Islet precursor cell (in vitro differentiated cells): ENCODE data around the gene RNF7.
"Not testable (repeated sequence)": the region's sequence is repeated elsewhere in the genome, so short reads cannot be mapped to it uniquely, and the experiment has no call there.

Source experiments
- DNase-seq: peaks from one replicate; pipeline ENCODE4 v3.0.0-alpha.2; 2018

RNF7 gene

DNA sequence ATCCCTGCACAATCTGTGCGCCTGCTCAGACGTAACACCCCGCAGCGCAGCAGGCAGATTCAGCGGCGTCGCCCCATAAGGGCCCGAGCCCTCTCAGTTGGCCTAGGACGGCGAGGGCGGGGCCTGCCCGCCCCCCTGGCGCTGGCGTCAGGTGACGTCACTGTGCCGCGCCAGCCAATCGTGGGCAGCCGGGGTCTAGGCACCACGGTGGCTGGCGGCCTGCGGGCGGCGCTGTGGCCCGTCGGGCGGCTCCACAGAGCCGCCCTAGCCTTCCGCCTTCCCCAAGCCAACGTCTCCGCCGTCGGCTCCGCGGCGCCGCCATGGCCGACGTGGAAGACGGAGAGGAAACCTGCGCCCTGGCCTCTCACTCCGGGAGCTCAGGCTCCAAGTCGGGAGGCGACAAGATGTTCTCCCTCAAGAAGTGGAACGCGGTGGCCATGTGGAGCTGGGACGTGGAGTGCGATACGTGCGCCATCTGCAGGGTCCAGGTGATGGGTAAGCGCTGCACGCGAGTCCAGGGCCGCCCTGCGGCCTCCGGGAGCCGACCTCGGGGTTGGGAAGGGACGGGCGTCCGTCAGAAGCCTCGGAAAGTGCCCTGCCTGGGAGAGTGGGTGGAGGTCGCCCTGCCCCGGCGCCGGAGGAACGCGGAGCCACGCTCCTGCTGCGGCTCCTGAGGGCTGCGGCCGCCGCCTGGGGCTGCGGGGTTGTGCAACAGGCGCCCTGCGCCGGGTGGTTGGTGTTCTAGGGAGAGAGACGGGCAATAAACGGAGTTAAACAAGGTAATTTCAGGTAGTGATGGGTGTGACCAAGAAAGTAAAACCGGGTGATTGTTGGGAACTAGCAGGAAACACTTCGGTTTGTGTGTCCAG lies at the start of gene RNF7:
RNF7 (plus strand) TSS at position 277 of the 869 bp plus-strand sequence; CDS start at position 321, 44 bp downstream.
- peak; percentile 98 for DNase-seq

DNA sequence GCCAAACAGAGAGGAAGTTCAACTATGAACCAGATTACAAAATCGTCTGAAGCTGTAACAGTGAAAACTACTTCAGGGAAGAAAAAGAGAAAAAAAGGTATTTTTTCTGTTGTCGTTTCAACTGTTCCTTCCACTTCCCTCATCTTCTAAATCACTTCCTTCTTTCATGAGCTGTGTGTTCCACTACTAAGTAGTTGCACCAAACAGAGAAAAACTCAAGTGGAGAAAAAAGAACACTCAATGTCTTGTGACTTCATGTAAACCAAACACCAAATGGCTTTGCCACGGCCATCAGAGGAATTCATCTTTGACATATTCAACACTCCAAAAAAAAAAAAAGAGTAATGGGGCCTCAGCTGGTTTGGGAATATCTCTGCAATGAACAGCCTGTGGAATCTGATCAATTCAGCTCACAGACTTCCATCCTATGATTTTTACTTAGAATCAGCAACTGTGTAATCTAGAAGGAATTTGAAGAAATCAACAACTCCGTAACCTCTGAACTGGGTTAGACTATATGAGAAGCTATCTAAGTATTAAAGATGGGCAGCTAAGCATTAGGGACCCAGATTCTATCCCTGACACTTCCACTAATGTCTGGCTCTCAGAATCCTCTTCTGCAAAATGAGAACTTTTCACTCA lies 47.5 kb upstream of the RNF7 start:
- DNase-seq, result no peak

DNA sequence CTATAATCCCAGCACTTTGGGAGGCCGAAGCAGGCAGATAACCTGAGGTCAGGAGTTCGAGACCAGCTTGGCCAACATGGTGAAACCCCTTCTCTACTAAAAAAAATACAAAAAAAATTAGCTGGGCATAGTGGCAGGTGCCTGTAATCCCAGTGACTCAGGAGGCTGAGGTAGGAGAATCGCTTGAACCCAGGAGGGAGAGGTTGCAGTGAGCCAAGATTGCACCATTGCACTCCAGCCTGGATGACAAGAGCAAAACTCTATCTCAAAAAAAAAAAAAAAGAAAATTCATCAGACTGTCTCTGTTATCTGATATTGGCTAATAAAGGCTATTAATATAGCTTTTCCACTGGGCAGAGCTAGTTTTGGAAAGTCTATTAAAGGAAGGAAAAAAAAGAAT lies 46.6 kb upstream of the RNF7 start:
- DNase-seq, result not testable (repeated sequence)

DNA sequence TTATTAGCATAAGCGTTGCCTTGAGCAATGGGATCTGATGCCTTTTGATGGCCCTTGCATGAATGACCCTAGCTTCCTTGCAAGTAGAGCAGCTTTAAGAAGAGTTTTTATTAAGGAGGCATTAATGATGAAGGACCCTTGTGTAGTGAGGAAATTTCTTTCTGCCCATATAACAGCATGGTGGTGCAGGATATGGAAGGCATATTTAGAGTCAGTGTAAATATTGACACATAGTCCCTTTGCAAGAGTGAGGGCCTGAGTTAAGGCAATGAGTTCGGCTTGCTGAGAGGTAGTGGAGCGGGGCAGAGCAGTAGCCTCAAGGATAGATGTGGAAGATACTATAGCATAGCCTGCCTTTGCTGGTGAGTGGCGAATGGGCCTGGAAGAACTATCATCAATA lies 45.1 kb upstream of the RNF7 start:
- not testable (repeated sequence) for DNase-seq

DNA sequence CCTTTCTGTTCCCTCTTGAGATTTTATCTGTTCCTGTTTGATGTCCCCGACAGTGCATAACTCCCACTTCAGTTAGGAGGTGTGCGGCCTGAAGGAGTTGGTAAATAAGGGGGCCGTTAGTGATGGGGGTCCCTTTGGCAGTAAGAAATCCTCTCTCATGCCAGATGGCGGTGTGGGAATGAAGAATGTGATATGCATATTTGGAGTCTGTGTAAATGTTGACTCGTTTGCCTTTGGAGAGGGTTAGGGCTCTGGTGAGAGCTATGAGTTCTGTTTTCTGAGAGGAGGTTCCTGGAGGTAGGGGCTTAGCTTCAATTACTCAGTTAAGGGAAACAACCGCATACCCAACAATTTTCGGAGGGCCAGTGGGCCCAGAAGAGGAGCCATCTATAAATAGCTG lies 38.8 kb upstream of the RNF7 start:
- DNase-seq, result no peak

DNA sequence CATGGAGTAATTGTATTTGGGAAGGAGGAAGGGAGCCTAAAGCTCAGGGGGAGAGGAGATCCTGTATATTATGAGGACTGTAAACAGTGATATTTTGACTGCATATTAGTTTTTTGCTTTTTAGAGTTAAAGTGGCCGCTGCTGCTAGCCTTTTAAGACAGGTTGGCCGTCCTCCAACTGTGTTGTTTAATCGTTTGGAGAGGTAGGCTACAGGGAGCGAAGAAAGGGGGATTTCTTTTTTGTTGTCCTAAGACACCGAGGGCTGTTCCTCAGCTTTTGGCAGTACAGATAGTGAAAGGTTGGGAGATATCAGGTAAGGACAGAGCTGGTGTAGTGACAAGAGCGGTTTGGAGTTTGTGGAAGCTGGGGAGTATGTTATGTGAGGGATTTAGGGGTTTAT lies 38.2 kb upstream of the RNF7 start:
- no peak for DNase-seq

DNA sequence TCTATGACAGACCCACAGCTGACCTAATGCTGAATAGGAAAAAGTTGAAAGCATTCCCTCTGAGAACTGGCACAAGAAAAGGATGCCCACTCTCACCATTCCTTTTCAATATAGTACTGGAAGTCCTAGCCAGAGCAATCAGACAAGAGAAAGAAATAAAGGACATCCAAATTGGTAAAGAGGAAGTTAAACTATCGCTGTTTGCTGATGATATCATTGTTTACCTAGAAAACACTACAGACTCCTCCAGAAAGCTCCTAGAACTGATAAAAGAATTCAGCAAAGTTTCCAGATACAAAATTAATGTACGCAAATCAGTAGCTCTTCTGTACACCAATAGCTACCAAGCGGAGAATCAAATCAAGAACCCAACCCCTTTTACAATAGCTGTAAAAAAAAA lies 34.7 kb upstream of the RNF7 start:
- DNase-seq, result not testable (repeated sequence)

DNA sequence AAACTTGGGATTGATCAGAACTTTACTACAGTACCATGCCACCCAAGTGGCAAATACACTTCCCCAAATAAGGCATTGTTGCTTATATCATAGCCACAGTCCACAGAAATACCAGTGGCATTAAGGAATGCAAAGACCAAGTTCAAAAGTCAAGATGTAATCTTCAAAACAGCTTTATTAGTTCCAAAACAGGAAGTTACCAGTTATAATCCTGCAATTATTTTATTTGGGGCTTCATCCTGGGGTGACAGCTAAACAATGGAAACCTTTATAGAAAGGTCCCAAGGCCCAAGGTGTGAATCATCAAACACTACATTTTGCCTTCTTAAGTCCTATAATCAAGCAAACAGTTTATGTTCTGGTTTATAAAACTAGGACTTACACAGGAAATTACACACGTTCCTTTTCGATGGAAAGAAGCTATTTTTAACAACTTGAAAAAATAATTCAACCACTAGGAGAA lies 30.3 kb upstream of the RNF7 start:
- no peak for DNase-seq

DNA sequence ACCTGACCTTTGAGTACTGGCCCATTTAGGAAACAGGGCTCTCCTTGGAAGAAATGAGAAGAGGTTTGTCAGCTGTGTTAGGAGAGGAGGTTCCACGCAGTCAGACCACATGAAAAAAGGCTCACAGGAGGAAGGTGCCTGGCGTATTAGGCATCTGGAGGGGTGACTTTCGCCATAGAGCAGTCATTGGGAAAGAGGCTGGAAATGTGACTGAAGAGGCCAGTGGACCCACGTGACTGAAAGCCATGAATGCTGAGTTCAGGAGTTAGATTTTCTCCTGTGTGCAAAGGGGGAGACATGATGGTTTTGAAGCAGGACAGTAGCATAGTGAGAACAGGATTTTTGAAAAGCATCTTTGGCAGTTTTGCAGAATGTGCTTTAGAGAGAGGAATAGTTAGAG lies 29.7 kb upstream of the RNF7 start:
- no peak for DNase-seq

DNA sequence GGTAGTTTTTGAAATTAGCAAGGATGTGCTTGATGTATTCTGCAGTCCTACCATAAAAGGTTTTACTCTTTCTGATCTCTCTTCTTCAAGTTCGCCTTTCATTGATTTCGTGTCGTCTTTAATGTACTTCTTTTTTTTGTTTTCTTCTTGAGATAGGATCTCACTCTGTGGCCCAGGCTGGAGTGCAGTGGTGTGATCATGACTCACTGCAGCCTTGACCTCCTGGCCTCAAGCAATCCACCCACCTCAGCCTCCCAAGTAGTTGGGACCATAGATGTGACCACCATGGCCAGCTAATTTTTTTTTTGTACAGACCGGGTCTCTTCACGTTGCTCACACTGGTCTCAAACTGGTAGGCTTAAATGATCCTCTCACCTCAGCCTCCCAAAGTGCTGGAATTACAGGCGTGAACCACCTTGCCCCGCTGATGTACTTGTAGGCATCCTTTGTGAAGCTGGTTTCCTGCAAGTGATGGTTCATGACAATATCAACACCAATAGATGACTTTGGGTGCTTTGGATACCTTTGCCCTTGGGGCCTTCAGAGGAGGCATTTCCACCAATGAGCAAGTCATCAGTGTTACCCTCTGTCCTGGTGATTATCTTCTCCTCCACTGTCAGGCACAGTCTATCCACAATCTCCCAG lies 28.9 kb upstream of the RNF7 start:
- no peak for DNase-seq

DNA sequence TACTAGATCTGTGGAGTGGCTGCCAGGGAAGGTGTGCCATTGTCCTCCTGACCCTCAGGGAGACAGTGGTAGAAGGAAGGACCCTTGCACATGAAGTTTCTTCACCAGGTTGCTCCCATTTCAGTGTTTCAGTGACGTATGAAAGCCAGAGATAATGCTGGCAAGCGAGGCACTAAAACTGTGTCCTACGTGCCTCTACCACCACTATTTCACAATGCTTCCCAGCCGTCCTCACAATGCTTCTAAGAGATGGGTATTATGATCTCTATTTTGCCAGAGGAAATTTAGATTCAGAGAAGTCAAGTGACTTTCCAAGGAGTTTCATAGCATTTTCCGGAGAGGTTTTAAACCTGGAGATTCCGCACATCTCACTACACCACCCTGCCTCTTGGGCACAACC lies 28.0 kb upstream of the RNF7 start:
- no peak for DNase-seq

DNA sequence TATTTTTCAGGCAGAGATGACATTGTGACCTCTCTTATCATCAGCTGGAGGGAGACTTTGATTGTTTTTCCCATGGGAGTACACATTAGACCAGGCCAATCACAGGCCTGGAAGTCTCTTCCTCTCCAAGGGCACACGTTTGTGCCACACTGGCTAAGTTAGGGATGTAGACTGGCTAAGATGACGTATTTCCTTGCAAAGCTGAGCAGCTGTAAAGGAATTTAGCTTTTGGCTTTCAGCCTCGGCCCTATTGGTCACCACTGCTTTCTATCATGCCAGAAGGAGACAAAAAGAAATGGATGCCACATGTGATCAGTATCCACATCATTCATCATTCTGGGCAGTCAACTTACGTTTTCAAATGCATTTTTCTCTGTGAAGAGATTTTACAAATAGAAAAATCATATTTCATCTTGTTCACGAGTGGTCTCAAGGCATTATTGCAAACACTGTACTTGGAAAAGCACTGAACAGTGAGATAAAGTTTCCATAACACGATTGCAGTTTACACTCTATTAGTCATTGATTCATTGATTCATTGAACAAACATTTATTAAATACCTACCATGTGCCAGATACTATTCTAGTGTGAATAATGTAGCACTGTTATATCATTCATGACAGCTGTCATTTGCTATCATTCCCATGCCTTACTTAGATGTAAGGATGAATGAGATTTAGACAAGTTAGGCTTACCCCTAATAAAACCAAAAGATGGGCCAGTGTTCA lies 27.0 kb upstream of the RNF7 start:
- no peak for DNase-seq

DNA sequence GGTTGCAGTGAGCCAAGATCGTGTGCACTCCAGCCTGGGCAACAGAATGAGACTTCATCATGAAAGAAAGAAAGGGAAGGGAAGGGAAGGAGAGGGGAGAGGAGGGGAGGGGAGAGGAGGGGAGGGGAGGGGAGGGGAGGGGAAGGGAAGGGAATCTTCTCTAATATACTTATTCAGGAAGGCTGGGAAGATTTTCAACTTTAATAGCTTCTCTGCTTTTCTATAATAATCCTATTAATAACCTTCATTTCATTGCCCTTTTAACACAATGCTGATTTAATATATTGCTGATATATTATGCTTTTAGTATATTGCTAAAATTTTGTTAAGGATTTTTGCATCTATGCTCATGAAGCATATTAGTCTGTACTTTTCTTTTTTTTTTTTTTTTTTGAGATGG lies 23.4 kb upstream of the RNF7 start:
- DNase-seq, result no peak

DNA sequence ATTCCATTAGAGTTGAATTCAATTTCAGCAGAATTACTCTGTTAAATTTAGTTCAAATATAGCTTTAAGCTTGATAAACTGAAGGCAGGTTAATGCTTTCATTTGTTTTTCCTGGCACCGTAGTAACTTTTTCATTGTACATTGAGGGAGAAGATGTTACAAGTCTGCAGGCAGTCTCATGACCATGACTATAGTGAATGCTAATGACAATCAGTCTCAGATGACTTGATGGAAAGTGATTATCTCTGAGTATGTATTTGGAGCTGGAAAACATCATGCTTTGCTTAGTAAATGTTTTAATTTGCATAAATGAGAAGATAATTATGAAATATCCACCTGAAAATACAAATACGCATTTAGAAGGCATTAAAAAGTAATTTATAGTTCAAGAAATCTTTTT lies 16.0 kb upstream of the RNF7 start:
- DNase-seq, result no peak

DNA sequence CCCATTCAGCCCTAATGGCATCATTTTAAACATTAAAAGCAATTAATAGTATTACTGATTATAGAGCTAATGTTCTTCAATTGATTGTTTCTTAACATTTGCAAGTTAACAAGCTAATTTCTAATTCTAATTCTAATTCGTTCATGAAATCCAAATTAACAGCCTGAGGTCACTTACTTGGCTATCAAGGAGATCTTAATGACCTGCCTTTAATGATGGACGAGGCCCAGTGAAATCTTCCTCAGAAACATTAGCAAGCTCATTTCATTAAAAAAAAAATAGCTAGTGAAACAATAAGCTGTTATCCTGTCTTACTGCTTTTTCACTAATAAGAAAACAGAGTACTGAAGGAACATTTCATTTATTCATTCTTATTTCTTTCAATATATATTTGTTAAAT lies 15.4 kb upstream of the RNF7 start:
- no peak for DNase-seq

DNA sequence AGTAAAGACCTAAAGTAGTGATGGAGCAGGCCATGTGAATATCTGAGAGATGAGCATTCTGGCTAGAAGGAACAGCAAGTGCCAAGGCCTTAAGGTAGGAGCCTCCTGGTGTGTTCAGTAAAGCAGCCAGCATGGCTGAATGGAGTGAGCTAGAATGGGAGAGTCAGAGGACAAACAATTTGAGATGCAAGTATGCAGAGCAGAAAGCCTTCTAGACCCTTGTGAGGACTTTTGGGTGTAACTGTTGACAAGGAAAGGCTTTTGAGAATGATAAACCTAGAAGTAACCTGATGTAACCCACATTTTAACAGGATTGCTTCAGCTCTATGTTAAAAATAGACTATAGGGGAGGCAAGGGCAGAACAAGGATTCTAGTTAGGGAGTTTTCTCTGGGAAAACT lies 14.8 kb upstream of the RNF7 start:
- DNase-seq, result no peak

DNA sequence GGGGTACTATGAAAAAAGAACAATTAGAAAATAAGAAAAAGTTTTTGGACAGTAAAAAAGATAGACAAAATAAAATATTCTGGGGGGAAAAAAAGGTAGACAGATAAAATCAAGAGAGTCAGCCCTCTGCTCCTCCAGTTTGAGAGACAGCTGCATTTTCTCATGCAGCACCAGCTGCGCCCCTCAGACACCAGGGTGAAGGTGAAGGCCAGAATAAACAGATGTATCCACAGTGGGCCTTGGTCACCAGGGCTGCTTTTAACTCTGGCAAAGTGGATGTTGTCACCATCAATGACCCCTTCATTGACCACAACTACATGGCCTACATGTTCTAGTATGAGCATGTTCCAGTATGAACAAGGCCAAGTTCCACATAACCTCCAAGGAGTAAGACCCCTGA lies 13.9 kb upstream of the RNF7 start:
- no peak for DNase-seq

DNA sequence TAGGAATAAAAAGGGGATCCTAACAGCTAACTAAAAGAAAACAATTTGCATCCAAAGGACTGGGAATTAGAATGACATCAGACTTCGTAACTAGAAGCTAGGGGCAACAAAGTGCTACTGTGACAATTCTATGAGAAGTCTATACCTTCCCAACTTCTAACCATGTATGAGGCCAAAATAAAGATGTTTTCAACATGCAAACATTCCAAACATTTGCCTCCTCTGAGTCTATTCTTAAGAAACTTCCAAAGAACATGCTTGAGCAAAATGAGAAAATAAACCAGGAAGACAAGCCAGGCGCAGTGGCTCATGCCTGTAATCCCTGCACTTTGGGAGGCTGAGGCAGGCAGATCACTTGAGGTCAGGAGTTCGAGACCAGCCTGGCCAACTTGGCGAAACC lies 13.1 kb upstream of the RNF7 start:
- no peak for DNase-seq

DNA sequence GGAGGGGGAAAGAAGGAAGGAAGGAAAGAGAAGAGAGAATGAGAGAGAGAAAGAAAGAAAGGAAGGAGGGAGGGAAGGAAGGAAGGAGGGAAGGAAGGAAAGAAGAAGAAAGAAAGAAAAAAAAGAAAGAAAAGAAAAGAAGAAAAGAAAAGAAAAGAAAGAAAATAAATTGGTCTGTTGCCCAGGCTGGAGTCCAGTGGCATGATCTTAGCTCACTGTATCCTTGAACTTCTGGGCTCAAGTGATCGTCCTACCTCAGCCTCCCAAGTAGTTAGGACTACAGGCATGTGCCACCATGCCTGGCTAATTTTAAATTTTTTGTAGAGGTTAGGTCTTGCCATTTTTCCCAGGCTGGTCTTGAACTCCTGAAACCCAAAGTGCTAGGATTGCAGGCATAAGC lies 11.6 kb upstream of the RNF7 start:
- DNase-seq, result no peak

DNA sequence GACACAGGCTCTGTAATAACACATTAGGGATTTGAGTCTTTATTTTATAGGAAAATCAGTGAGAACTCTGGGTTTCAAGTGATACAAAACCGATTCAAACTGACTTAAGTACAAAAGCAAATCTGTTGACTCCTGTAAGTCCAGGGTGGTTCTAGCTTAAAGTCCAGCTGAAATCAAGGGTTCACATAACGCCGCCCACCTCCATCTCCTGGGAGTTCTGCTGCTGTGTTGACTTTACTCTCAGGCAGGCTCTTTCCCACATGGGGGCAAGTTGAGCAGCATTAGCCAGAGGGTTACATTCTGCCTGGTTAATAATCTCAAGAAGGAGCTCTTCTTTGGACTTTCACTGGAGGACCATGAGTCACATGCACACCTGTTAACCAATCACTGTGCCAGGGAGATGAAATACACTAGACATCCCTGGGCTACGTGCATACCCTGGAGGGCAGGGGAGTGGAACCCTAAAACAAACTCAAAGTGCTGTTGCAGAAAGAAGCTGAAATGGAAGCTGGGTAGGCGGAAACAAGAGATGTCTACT lies 9.7 kb upstream of the RNF7 start:
- no peak for DNase-seq

DNA sequence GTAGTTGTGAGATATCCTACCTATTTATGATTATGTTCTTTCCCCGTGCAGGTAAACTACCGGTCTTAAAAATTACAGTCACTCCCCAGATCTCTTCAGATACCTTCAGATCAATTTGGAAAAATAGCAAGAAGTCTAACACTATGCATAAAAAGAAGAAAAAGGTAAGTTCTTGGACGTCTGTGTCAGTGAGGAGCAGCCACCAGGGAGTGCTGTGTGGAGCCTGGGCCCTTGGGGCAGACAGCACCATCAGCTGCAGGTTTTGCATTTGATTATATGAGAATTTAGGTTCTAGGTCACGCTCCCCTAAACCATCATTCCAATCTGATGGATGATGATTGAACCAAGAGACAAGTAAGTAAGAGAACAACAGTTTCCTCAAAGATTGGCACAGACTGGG lies 8.9 kb upstream of the RNF7 start:
- DNase-seq, result no peak

DNA sequence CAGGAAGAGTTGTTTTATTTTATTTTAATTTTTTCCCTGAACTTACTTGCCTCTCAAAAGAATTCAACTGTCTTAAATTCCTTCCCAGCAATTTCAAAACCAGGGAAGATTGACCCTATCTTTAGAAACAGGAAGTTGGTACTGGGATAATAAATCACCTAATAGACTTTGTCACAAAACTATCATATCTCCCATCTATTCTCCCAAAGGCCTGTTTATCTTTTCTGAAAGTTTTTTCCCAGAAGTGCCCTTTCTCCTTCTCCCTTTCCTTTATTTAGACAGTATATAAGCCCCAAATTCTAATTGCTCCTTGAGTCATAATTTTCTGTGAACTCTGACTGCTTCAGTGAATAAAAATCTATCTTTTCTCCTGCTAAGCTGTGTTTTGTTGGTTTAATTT lies 2.9 kb upstream of the RNF7 start:
- no peak for DNase-seq
